Measurements from ENCODE around the gene EDNRA. TPM values are rescaled to one million over a fixed set of nuclear protein-coding genes. Genes with fewer than 3 reads are reported as not detected.

Gene EDNRA
- total and polyA plus RNA-seq, 2 of the 8 experiments (the other 6 are each of a cell fraction or from before 2014, with no cell fraction given), result 1.7 to 3.3 TPM

GRCh38 chr4:147546349-147546748, 65.5 kb downstream of the EDNRA start:
- DNase-seq (ENCODE audit: low read depth in 1 of 2, low spot score in 2 of 2) (no peak), FAIRE-seq (no peak)
- no peaks in the 10 kb centered on the region for H3K4me1 ChIP-seq (replicated peaks in 1 of 4; ENCODE audit: control insufficient read depth in 3 of 4, insufficient read depth in 4 of 4, low read length in 3 of 4)
- no peak overlapping the region for H3K4me2 ChIP-seq (ENCODE audit: insufficient read depth in 1 of 2, low read depth in 2 of 2, low read length in 2 of 2)
- no peak overlapping the region for H3K4ac ChIP-seq (replicated peaks; ENCODE audit: insufficient read length, low read depth, low read length)
- H2BK5ac ChIP-seq (ENCODE audit: low read depth, low read length), result no peak overlapping the region
- no peak overlapping the region for H2BK120ac ChIP-seq (replicated peaks; ENCODE audit: low read depth, low read length)
- no peak overlapping the region for H3K18ac ChIP-seq (ENCODE audit: extremely low read depth, low read length)
- H2BK15ac ChIP-seq (ENCODE audit: low read length), result no peak overlapping the region
- H3K23me2 ChIP-seq (ENCODE audit: low read depth, low read length), result no peaks in the 10 kb centered on the region
- H4K8ac ChIP-seq (ENCODE audit: extremely low read depth, insufficient read depth, low read length), result no peak overlapping the region
- H2AK5ac ChIP-seq (ENCODE audit: low read depth, low read length), result no peak overlapping the region
- no peaks in the 10 kb centered on the region for H3K27me3 ChIP-seq (replicated peaks in 1 of 4; ENCODE audit: control insufficient read depth in 3 of 4, extremely low read depth in 1 of 4, insufficient read depth in 3 of 4, low read length in 3 of 4)
- no peak for TF ChIP-seq TAF7 (optimal IDR thresholded peaks at IDR 0.05; ENCODE audit: borderline replicate concordance, low read depth, low read length)
- TF ChIP-seq RAD21 (IDR thresholded peaks at IDR 0.05 in 1 of 2, conservative IDR thresholded peaks at IDR 0.05 in 1 of 2; ENCODE audit: low read depth in 2 of 2, low read length in 2 of 2), result no peak
- TF ChIP-seq TAF1 (IDR thresholded peaks at IDR 0.05; ENCODE audit: low read depth, low read length), result no peak
- TF ChIP-seq JUN (IDR thresholded peaks at IDR 0.05; ENCODE audit: low read depth, low read length), result no peak
- no peak for TF ChIP-seq TBP (IDR thresholded peaks at IDR 0.05; ENCODE audit: low read depth, low read length)
- TF ChIP-seq CHD1 (IDR thresholded peaks at IDR 0.05; ENCODE audit: low read depth, low read length), result no peak
- no peak for TF ChIP-seq ZNF274 (IDR thresholded peaks at IDR 0.05; ENCODE audit: borderline replicate concordance, extremely low read depth, low read length)
- H3K9me3 ChIP-seq (ENCODE audit: insufficient read depth in 2 of 2, low read depth in 1 of 2, low read length in 1 of 2), result no peaks in the 10 kb centered on the region
- CTCF ChIA-PET (ENCODE audit: partially characterized antibody), result interaction anchor here (1.8 kb wide), 1 partner anchor 10 kb away, joined by 4 read pairs; no protein-coding TSS in a partner anchor
- no peak overlapping the region for H3K14ac ChIP-seq (ENCODE audit: insufficient read length)
- no peaks in the 10 kb centered on the region for H3K36me3 ChIP-seq (ENCODE audit: control insufficient read depth in 2 of 4, insufficient read depth in 4 of 4, low read length in 3 of 4)
- no peak overlapping the region for H3K4me3 ChIP-seq (ENCODE audit: extremely low read depth in 1 of 4, insufficient read depth in 2 of 4, low read depth in 3 of 4, low read length in 4 of 4)
- H3K27ac ChIP-seq (ENCODE audit: low read depth, low read length), result no peak overlapping the region
- no peak overlapping the region for H2BK12ac ChIP-seq (ENCODE audit: low read depth, low read length)
- H3K9ac ChIP-seq (replicated peaks in 1 of 4; ENCODE audit: extremely low read depth in 1 of 4, low read depth in 3 of 4, low read length in 3 of 4), result no peak overlapping the region
- no peaks in the 10 kb centered on the region for H3K79me2 ChIP-seq (ENCODE audit: control insufficient read depth in 1 of 2, insufficient read depth in 2 of 2, low read length in 2 of 2)
- H4K5ac ChIP-seq (ENCODE audit: insufficient read length, low read depth, low read length), result no peak overlapping the region
- H3K23ac ChIP-seq (ENCODE audit: insufficient read length), result no peak overlapping the region
- H3K79me1 ChIP-seq (ENCODE audit: low read depth, low read length), result no peaks in the 10 kb centered on the region
- 82% methylated on average over 2 of the region's 2 CpGs; no CpG with 5 or more reads in 1 of the 2 experiments for WGBS, 2 experiments (ENCODE audit: extremely low coverage in 1 of 2, insufficient coverage in 1 of 2, insufficient read length in 1 of 2, insufficient replicate concordance in 2 of 2, low coverage in 1 of 2, low lambda C conversion rate in 2 of 2, missing lambda C conversion rate in 1 of 2)
- H4K20me1 ChIP-seq (replicated peaks in 1 of 2; ENCODE audit: control insufficient read depth in 1 of 2, insufficient read depth in 2 of 2, low read length in 2 of 2), result no peaks in the 10 kb centered on the region
- H3K56ac ChIP-seq (replicated peaks; ENCODE audit: insufficient read length, low read depth, low read length), result no peak overlapping the region
- H4K91ac ChIP-seq (replicated peaks; ENCODE audit: insufficient read length, low read length), result no peak overlapping the region
- H2AFZ ChIP-seq (ENCODE audit: low read length), result no peak overlapping the region
- POLR2A ChIA-PET (ENCODE audit: partially characterized antibody), result no interaction called here
- H2BK20ac ChIP-seq (ENCODE audit: low read length), result no peak overlapping the region

All from H1 (cell line).